Measurements from ENCODE around the gene MICU1.

DNA sequence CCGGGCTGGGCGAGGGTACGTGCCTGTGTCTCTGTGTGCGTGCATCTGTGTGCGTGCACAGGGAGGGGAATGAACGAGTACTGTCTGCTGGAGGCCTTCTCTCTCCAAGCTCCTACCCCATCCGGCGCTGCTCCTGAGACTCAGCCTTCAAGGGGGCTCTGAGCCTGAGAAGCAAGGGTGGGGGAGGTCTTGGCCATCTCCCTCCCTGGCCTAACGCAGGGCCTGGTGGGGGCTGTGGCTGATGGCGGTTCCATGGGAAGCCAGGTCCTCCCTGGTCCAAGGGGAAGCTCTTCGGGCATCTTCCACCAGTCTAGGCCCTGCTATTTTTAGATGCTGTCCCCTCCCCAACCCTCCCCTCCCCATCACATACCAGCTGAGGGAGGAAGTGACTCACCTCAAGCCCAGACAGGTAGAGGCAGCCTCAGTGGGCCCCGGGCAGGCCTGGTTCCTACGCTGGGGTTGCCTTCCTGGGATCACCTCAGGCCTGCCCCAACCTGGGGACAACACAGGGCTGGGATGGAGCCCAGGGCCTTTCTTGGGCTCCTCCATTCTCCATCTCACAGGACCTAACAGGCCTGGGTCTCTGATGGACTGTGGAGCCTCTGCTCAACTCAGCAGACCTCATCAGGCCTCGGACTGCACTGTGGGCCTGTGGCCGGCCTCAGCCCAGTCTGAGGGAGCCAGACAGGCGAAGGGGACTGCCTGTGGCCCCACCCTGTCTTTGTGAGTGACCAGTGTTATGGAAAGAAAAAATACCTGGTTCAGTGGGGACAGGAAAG is 303.4 kb downstream of the MICU1 start:
- TF ChIP-seq POLR2A (IDR thresholded peaks at IDR 0.05), result no peak
- TF ChIP-seq, protein P1, sequence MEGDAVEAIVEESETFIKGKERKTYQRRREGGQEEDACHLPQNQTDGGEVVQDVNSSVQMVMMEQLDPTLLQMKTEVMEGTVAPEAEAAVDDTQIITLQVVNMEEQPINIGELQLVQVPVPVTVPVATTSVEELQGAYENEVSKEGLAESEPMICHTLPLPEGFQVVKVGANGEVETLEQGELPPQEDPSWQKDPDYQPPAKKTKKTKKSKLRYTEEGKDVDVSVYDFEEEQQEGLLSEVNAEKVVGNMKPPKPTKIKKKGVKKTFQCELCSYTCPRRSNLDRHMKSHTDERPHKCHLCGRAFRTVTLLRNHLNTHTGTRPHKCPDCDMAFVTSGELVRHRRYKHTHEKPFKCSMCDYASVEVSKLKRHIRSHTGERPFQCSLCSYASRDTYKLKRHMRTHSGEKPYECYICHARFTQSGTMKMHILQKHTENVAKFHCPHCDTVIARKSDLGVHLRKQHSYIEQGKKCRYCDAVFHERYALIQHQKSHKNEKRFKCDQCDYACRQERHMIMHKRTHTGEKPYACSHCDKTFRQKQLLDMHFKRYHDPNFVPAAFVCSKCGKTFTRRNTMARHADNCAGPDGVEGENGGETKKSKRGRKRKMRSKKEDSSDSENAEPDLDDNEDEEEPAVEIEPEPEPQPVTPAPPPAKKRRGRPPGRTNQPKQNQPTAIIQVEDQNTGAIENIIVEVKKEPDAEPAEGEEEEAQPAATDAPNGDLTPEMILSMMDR (IDR thresholded peaks at IDR 0.05), result no peak
